ENCODE results near the gene CCDC148. TPM values are rescaled to one million over a fixed set of nuclear protein-coding genes. Genes with fewer than 3 reads are reported as not detected.
A peak's percentile ranks its signal among the peaks of the same experiment; 100 is the strongest.

The CCDC148 gene
- polyA plus RNA-seq (2012; ENCODE audit: insufficient read length, low read depth): not detected

- no peak for TF ChIP-seq REST (IDR thresholded peaks at IDR 0.05; ENCODE audit: insufficient read depth in 1 of 2, low read depth in 2 of 2, low read length in 2 of 2)
- TF ChIP-seq FOXP2 (optimal IDR thresholded peaks at IDR 0.05; ENCODE audit: borderline replicate concordance, extremely low read depth, extremely low read length, insufficient read depth): peak; percentile 24
These were observed at the start of gene CCDC148, which contains the start of gene PKP4 for GRCh38 chr2:158456309-158457066. Gene CCDC148, minus strand, starts transcription at chr2:158456753. Its CDS starts 314 bp downstream, at chr2:158456439. Gene PKP4, plus strand, starts transcription at chr2:158456952. Its CDS starts 76,233 bp downstream, at chr2:158533185.

- TF ChIP-seq SIN3A (IDR thresholded peaks at IDR 0.05; ENCODE audit: borderline replicate concordance, insufficient read depth, low read length) (no peak), TAF1 (IDR thresholded peaks at IDR 0.05; ENCODE audit: borderline replicate concordance, insufficient read depth, low read length) (no peak), FOXP2 (optimal IDR thresholded peaks at IDR 0.05; ENCODE audit: borderline replicate concordance, extremely low read depth, extremely low read length, insufficient read depth) (no peak)
These were observed 48.9 kb upstream of the CCDC148 start for GRCh38 chr2:158505448-158505934.

- no peak for TF ChIP-seq SIN3A (IDR thresholded peaks at IDR 0.05; ENCODE audit: borderline replicate concordance, insufficient read depth, low read length)
- TF ChIP-seq POLR2AphosphoS5 (IDR thresholded peaks at IDR 0.05; ENCODE audit: low read depth, low read length): no peak
- no peak for TF ChIP-seq FOXP2 (optimal IDR thresholded peaks at IDR 0.05; ENCODE audit: borderline replicate concordance, extremely low read depth, extremely low read length, insufficient read depth)
- TF ChIP-seq REST (IDR thresholded peaks at IDR 0.05; ENCODE audit: insufficient read depth in 1 of 2, low read depth in 2 of 2, low read length in 2 of 2): no peak
- TF ChIP-seq TAF1 (IDR thresholded peaks at IDR 0.05; ENCODE audit: borderline replicate concordance, insufficient read depth, low read length): no peak
These were observed 47.5 kb upstream of the CCDC148 start for GRCh38 chr2:158504088-158504487.

- TF ChIP-seq FOXP2 (optimal IDR thresholded peaks at IDR 0.05; ENCODE audit: borderline replicate concordance, extremely low read depth, extremely low read length, insufficient read depth): no peak
- TF ChIP-seq TAF1 (IDR thresholded peaks at IDR 0.05; ENCODE audit: borderline replicate concordance, insufficient read depth, low read length): no peak
- no peak for TF ChIP-seq REST (IDR thresholded peaks at IDR 0.05; ENCODE audit: insufficient read depth in 1 of 2, low read depth in 2 of 2, low read length in 2 of 2)
- no peak for TF ChIP-seq POLR2AphosphoS5 (IDR thresholded peaks at IDR 0.05; ENCODE audit: low read depth, low read length)
- TF ChIP-seq SIN3A (IDR thresholded peaks at IDR 0.05; ENCODE audit: borderline replicate concordance, insufficient read depth, low read length): no peak
These were observed 46.4 kb upstream of the CCDC148 start for GRCh38 chr2:158502974-158503373.

- TF ChIP-seq POLR2AphosphoS5 (IDR thresholded peaks at IDR 0.05; ENCODE audit: low read depth, low read length) (no peak), SIN3A (IDR thresholded peaks at IDR 0.05; ENCODE audit: borderline replicate concordance, insufficient read depth, low read length) (no peak), TAF1 (IDR thresholded peaks at IDR 0.05; ENCODE audit: borderline replicate concordance, insufficient read depth, low read length) (no peak), FOXP2 (optimal IDR thresholded peaks at IDR 0.05; ENCODE audit: borderline replicate concordance, extremely low read depth, extremely low read length, insufficient read depth) (no peak), REST (IDR thresholded peaks at IDR 0.05; ENCODE audit: insufficient read depth in 1 of 2, low read depth in 2 of 2, low read length in 2 of 2) (no peak)
These were observed 44.7 kb upstream of the CCDC148 start for GRCh38 chr2:158501301-158501700.
